ENCODE results near the gene TAOK2.

DNA sequence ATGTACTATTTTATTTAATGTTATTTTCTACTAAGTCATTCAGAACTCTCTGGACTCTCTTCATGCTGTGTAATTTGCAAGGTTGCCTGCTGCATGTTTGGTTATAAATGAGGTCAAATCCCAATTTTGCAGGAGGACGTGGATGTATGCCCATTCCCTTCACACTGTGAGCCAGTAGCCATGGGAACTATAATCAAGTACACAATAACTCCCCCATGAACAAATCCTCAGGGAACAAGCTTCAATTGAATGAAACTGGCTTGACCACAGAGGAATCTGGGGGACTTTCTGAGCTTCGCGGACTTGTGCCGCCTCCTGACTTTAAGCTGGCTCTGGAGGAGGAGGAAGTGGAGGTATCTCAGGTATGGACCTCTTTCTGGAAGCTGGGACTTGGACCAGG lies 33.0 kb upstream of the TAOK2 start:
- TF ChIP-seq POLR2AphosphoS5 (IDR thresholded peaks at IDR 0.05) (no peak), POLR2A (IDR thresholded peaks at IDR 0.05) (no peak)
- TF ChIP-seq, protein P1, sequence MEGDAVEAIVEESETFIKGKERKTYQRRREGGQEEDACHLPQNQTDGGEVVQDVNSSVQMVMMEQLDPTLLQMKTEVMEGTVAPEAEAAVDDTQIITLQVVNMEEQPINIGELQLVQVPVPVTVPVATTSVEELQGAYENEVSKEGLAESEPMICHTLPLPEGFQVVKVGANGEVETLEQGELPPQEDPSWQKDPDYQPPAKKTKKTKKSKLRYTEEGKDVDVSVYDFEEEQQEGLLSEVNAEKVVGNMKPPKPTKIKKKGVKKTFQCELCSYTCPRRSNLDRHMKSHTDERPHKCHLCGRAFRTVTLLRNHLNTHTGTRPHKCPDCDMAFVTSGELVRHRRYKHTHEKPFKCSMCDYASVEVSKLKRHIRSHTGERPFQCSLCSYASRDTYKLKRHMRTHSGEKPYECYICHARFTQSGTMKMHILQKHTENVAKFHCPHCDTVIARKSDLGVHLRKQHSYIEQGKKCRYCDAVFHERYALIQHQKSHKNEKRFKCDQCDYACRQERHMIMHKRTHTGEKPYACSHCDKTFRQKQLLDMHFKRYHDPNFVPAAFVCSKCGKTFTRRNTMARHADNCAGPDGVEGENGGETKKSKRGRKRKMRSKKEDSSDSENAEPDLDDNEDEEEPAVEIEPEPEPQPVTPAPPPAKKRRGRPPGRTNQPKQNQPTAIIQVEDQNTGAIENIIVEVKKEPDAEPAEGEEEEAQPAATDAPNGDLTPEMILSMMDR (IDR thresholded peaks at IDR 0.05) = no peak
